Dermis blood vessel endothelial cell (primary cell): Measurements from ENCODE around the gene CORO1C. TPM values are rescaled to one million over a fixed set of nuclear protein-coding genes. Genes with fewer than 3 reads are reported as not detected.

Source experiments
- DNase-seq: peaks from one replicate; pipeline ENCODE4 v3.0.0; 2010
- total RNA-seq: library from RNA; depleted of rRNA; stranded (reverse); fragments of >200 nt; gene quantifications from 2 replicates; pipeline ENCODE4 v1.2.3, GENCODE V29; 2014

CORO1C gene
- total RNA-seq, 1 donor from 2014 or later: 131 TPM

- DNase-seq: no peak
These were observed 132.6 kb downstream of the CORO1C start for GRCh38 chr12:108598553-108599250.

- no peak for DNase-seq
These were observed 133.5 kb downstream of the CORO1C start, which contains the start of gene TMEM119 for GRCh38 chr12:108597559-108598471. TSS of gene TMEM119 (minus strand) at chr12:108598084. CDS start at chr12:108592383, 5,701 bp downstream.

- no peak for DNase-seq
These were observed 134.3 kb downstream of the CORO1C start for GRCh38 chr12:108596854-108597558.

GRCh38 chr12:108595711-108596647 is 135.3 kb downstream of the CORO1C start:
- no peak for DNase-seq

Other genes with a start within 250 kb of the CORO1C start
- 7.0 TPM in 2 replicates for gene FICD, start 216.2 kb downstream of the CORO1C start, total RNA-seq
- 59.3 and 76.7 TPM in 2 replicates for gene SART3, start 170.3 kb downstream of the CORO1C start, total RNA-seq
- gene ISCU, start 168.9 kb downstream of the CORO1C start, total RNA-seq: 96.5 and 106 TPM in 2 replicates
- gene TMEM119, start 133.4 kb downstream of the CORO1C start, total RNA-seq: under 0.01 TPM in 1 of 2 replicates, not detected in the other
- gene SELPLG, start 97.6 kb downstream of the CORO1C start, total RNA-seq: 0.65 and 0.85 TPM in 2 replicates
- 19.7 and 37.7 TPM in 2 replicates for gene SSH1, start 126.1 kb upstream of the CORO1C start, total RNA-seq
- gene DAO, start 148.6 kb upstream of the CORO1C start, total RNA-seq: under 0.01 TPM in 1 of 2 replicates, not detected in the other